ENCODE data around the gene ZNRF2. TPM values are rescaled to one million over a fixed set of nuclear protein-coding genes. Genes with fewer than 3 reads are reported as not detected.

The ZNRF2 gene
- total RNA-seq, 2 donors from 2014 or later: 20.2 to 29.4 TPM

DNA sequence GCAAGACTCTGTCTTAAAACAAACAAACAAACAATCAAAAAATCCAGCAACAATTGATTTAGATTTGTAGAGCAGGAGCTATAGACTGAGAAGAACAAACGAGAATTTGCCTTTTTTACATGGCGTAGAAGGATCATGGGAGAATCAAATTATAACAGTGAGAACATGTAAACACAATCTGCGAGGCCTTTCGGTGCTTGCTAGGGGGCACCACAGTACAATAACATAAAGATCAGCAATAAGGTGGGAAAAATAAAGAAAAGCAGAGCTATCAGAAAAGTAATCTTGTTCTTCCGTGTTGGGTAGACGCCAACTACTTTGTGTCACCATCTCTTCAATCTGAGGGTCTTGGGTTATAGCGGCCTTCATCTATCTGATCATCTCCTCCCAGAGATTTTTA, 112.0 kb downstream of the ZNRF2 start:
- TF ChIP-seq, protein P1, sequence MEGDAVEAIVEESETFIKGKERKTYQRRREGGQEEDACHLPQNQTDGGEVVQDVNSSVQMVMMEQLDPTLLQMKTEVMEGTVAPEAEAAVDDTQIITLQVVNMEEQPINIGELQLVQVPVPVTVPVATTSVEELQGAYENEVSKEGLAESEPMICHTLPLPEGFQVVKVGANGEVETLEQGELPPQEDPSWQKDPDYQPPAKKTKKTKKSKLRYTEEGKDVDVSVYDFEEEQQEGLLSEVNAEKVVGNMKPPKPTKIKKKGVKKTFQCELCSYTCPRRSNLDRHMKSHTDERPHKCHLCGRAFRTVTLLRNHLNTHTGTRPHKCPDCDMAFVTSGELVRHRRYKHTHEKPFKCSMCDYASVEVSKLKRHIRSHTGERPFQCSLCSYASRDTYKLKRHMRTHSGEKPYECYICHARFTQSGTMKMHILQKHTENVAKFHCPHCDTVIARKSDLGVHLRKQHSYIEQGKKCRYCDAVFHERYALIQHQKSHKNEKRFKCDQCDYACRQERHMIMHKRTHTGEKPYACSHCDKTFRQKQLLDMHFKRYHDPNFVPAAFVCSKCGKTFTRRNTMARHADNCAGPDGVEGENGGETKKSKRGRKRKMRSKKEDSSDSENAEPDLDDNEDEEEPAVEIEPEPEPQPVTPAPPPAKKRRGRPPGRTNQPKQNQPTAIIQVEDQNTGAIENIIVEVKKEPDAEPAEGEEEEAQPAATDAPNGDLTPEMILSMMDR (IDR thresholded peaks at IDR 0.05): no peak
- DNase-seq (ENCODE audit: low spot score): no peak
- no peaks in the 10 kb centered on the region for H3K9me3 ChIP-seq
- no peaks in the 10 kb centered on the region for H3K27me3 ChIP-seq (replicated peaks; ENCODE audit: insufficient read depth)
- no peaks in the 10 kb centered on the region for H3K4me1 ChIP-seq (ENCODE audit: control insufficient read depth in 1 of 2, low read depth in 2 of 2)
- no peak for ATAC-seq (ENCODE audit: insufficient number of reproducible peaks, low FRiP score, low read depth)
- H3K4me3 ChIP-seq: no peak overlapping the region
- H3K27ac ChIP-seq: no peak overlapping the region
- H3K36me3 ChIP-seq: no peaks in the 10 kb centered on the region

GRCh38 chr7:30403477-30403876, 119.1 kb downstream of the ZNRF2 start:
- ATAC-seq (ENCODE audit: insufficient number of reproducible peaks, low FRiP score, low read depth) (no peak), DNase-seq (ENCODE audit: low spot score) (no peak)
- no peaks in the 10 kb centered on the region for H3K36me3 ChIP-seq
- no peak overlapping the region for H3K27ac ChIP-seq
- no peaks in the 10 kb centered on the region for H3K9me3 ChIP-seq
- H3K4me3 ChIP-seq: no peak overlapping the region
- no peaks in the 10 kb centered on the region for H3K27me3 ChIP-seq (replicated peaks; ENCODE audit: insufficient read depth)
- TF ChIP-seq, protein P1 (IDR thresholded peaks at IDR 0.05): no peak
- no peaks in the 10 kb centered on the region for H3K4me1 ChIP-seq (ENCODE audit: control insufficient read depth in 1 of 2, low read depth in 2 of 2)

- no peaks in the 10 kb centered on the region for H3K36me3 ChIP-seq
- TF ChIP-seq, protein P1 (IDR thresholded peaks at IDR 0.05): no peak
- H3K9me3 ChIP-seq: no peaks in the 10 kb centered on the region
- H3K4me3 ChIP-seq: no peak overlapping the region
- no peaks in the 10 kb centered on the region for H3K4me1 ChIP-seq (ENCODE audit: control insufficient read depth in 1 of 2, low read depth in 2 of 2)
- no peak overlapping the region for H3K27ac ChIP-seq
- DNase-seq (ENCODE audit: low spot score) (no peak), ATAC-seq (ENCODE audit: insufficient number of reproducible peaks, low FRiP score, low read depth) (no peak)
- H3K27me3 ChIP-seq (replicated peaks; ENCODE audit: insufficient read depth): no peaks in the 10 kb centered on the region
These were observed 120.8 kb downstream of the ZNRF2 start for GRCh38 chr7:30405179-30405578.

- Histone ChIP-seq H3K4me1 (ENCODE audit: control insufficient read depth in 1 of 2, low read depth in 2 of 2) (no peaks in the 10 kb centered on the region), H3K4me3 (no peak overlapping the region), H3K27me3 (replicated peaks; ENCODE audit: insufficient read depth) (no peaks in the 10 kb centered on the region), H3K36me3 (no peaks in the 10 kb centered on the region), H3K27ac (no peak overlapping the region), H3K9me3 (no peaks in the 10 kb centered on the region)
- TF ChIP-seq, protein P1 (IDR thresholded peaks at IDR 0.05): no peak
- ATAC-seq (ENCODE audit: insufficient number of reproducible peaks, low FRiP score, low read depth): no peak
- no peak for DNase-seq (ENCODE audit: low spot score)
These were observed 122.4 kb downstream of the ZNRF2 start for GRCh38 chr7:30406664-30407425.

DNA sequence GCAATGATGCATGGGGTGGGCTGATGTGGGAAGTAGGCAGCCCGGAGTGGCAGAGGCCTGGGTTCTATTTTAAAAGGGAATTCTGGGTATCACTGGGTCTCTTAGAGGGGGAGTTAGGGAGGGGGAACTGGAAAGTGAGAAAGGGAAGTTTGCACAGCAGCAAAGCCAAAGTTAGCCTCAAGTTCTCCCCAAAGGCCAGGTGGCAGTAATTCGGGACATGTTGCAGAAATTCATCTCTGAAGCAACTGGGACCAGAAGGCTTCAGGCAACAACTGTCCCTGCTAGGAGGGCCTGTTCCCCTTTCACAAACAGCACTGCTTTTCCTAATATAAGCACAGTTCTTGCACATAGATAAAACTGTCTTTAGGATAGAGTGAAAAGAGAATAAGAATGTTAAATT, 126.8 kb downstream of the ZNRF2 start:
- DNase-seq (ENCODE audit: low spot score) (no peak), ATAC-seq (ENCODE audit: insufficient number of reproducible peaks, low FRiP score, low read depth) (no peak)
- Histone ChIP-seq H3K27me3 (replicated peaks; ENCODE audit: insufficient read depth) (no peaks in the 10 kb centered on the region), H3K27ac (no peak overlapping the region), H3K9me3 (no peaks in the 10 kb centered on the region), H3K4me3 (no peak overlapping the region), H3K4me1 (ENCODE audit: control insufficient read depth in 1 of 2, low read depth in 2 of 2) (no peaks in the 10 kb centered on the region), H3K36me3 (no peaks in the 10 kb centered on the region)
- TF ChIP-seq, protein P1 (IDR thresholded peaks at IDR 0.05): no peak

Measured in thoracic aorta (tissue), 2 donors.